Ishikawa (cell line): ENCODE data around the gene BLOC1S3.

Experiments used
- MAX ChIP-seq: IDR thresholded peaks from 2 replicates; pipeline ENCODE4 v1.6.1; 2012
- RAD21 ChIP-seq: IDR thresholded peaks from 2 replicates; pipeline ENCODE4 v1.6.1; 2012; ENCODE audit warnings: low read depth
- REST ChIP-seq: IDR thresholded peaks from 2 replicates; pipeline ENCODE4 v1.6.1; 2012; ENCODE audit warnings: low read depth, mild to moderate bottlenecking
- TAF1 ChIP-seq: IDR thresholded peaks from 2 replicates; pipeline ENCODE4 v1.6.1; 2012; ENCODE audit warnings: low read depth, mild to moderate bottlenecking
- TCF12 ChIP-seq: IDR thresholded peaks from 2 replicates; pipeline ENCODE4 v1.6.1; 2012; ENCODE audit warnings: low read depth
- ZBTB7A ChIP-seq: IDR thresholded peaks from 2 replicates; pipeline ENCODE4 v1.6.1; 2012; ENCODE audit warnings: low read depth

- TF ChIP-seq TAF1 (no peak), REST (no peak), RAD21 (no peak), MAX (no peak), TCF12 (no peak), ZBTB7A (no peak)
Observed at GRCh38 chr19:45140533-45140932, 38.1 kb upstream of the BLOC1S3 start.
